Colonic mucosa (tissue), 4 donors: ENCODE results near the gene SYTL5. TPM values are rescaled to one million over a fixed set of nuclear protein-coding genes. Genes with fewer than 3 reads are reported as not detected.

Experiments
- DNase-seq: peaks from one replicate; pipeline ENCODE4 v3.0.0-alpha.2; 2020
- H3K27ac ChIP-seq: fragments of 200-600 bp; one replicate; pipeline ENCODE4 v1.8.0; 2021
- H3K27me3 ChIP-seq: fragments of 200-600 bp; one replicate; pipeline ENCODE4 v1.8.0; 2021
- H3K36me3 ChIP-seq: fragments of 200-600 bp; one replicate; pipeline ENCODE4 v1.8.0; 2021
- H3K4me1 ChIP-seq: fragments of 200-600 bp; one replicate; pipeline ENCODE4 v1.8.0; 2021; ENCODE audit warnings: mild to moderate bottlenecking
- H3K4me3 ChIP-seq: fragments of 200-600 bp; one replicate; pipeline ENCODE4 v1.8.0; 2021
- H3K9ac ChIP-seq, 2 donors: one replicate each; pipeline ENCODE4 v1.7.0; 2013; ENCODE audit warnings: control low read depth in 2 of 2, low read depth in 2 of 2, low read length in 2 of 2
- H3K9me3 ChIP-seq: fragments of 200-600 bp; one replicate; pipeline ENCODE4 v1.8.0; 2021
- CTCF ChIP-seq: fragments of 200-600 bp; IDR thresholded peaks from one replicate; pipeline ENCODE4 v1.8.0; 2022; ENCODE audit warnings: antibody characterized with exemption, mild to moderate bottlenecking
- intact Hi-C: fragments of 100-400 bp; cut with DNase I; formaldehyde crosslinking; loops from one replicate; pipeline ENCODE4 v1.14.1; 2022
- total RNA-seq, 2 donors: library from RNA; stranded (reverse); fragmentation: NEBNext Ultra II Directional in 1 of 2; extraction: Animal tissue kit (Norgen Biotek cat#: 25700) in 1 of 2; gene quantifications; one replicate each; pipeline ENCODE4 v1.2.1, GENCODE V29; 2021
- donor health status: healthy.
- donor health status: DM: no; HTN: no; CAD: no.
- donor health status: DM: no; HTN: no; CAD: no.

The SYTL5 gene
- total RNA-seq, result 1 to 10 TPM; 5.4 to 7.1 TPM

- Histone ChIP-seq H3K27ac (peak within 1 kb of the TSS; percentile 43), H3K36me3 (no peaks in the 10 kb centered on the region), H3K9me3 (no peaks in the 10 kb centered on the region), H3K27me3 (no peaks in the 10 kb centered on the region), H3K9ac (no peak within 1 kb of the TSS), H3K4me1 (no peaks in the 10 kb centered on the region), H3K4me3 (no peak within 1 kb of the TSS)
- TF ChIP-seq CTCF, result no peak
- DNase-seq, result no peak
- intact Hi-C loops, result no loop called here
Observed at GRCh38 chrX:38006291-38006690, at the start of gene SYTL5. Gene SYTL5 (plus strand): TSS chrX:38006553. CDS start chrX:38033890, 27,337 bp downstream.

DNA sequence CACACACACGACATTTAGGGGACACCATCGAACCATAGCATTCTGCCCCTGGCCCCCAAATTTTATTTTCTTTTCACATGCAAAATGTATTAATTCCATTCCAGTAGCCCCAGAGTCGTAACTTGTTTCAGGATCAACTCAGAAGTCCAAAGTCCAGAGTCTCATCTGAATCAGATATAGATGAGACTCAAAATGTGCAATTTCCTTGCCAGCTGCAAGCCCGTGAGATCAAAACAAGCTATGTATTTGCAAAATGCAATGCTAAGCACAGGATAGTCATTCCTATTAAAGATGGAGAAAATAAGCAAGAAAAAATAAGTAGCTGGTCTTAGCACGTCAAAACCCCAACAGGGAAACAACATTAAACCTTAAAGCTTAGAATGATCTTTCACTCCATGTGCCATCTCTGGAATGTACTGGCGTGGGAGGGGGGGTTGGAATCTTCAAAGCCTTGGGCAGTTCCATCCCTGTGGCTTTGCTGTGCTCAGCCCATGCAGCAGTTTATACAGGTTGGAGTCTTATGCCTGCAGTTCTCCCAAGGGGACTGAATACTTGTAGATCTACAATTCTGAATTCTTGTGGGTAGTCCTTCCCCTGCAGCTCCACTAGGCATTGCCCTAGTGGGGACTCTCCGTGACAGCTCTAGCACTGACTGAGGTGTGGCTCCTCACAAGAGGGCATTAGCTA lies 47.7 kb upstream of the SYTL5 start:
- TF ChIP-seq CTCF, result no peak
- H3K27ac ChIP-seq, result no peak overlapping the region
- H3K27me3 ChIP-seq, result no peaks in the 10 kb centered on the region
- H3K4me3 ChIP-seq, result no peak overlapping the region
- intact Hi-C loops, result no loop called here
- H3K9ac ChIP-seq, result no peak overlapping the region
- H3K36me3 ChIP-seq, result no peaks in the 10 kb centered on the region
- no peaks in the 10 kb centered on the region for H3K4me1 ChIP-seq
- H3K9me3 ChIP-seq, result no peaks in the 10 kb centered on the region
- DNase-seq, result no peak

DNA sequence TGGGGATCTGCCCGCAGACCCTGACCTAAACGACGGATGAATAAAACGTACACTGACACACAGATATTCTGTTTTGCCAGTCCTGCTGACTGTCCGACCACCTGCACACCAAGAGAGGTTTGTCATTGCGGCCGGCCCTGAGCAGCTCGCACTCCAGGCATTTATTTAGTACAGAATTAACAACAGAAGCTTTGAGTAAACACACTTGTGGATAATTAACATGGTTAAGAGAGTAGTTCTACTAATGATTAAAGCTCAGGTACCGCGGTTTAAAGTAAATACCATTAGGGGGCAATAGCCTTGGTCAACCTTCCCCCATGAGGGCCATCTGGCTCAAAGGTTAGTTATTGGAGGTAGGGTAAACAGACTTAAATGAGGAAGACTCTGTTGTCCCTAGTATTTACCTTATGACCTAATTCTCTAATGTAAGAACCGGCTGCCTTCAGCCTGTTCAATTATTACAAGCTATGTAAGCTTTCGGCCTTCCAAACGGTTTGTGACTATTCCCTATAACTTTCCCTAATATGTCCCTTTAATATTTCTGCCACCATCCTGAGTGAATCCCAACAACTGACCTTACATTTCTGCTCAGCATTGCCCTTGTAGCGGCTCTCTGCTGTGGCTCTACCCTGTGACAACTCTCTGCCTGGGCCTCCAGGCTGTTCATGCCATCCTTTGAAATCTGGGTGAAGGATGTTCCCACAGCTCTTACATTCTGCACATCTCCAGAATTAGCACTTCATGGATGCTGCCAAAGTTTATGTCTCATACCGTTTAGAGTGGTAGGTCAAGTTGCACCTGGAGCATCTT lies 46.9 kb upstream of the SYTL5 start:
- no peaks in the 10 kb centered on the region for H3K4me1 ChIP-seq
- H3K27ac ChIP-seq, result no peak overlapping the region
- DNase-seq, result no peak
- no peaks in the 10 kb centered on the region for H3K9me3 ChIP-seq
- no peak for TF ChIP-seq CTCF
- no peak overlapping the region for H3K4me3 ChIP-seq
- H3K27me3 ChIP-seq, result no peaks in the 10 kb centered on the region
- intact Hi-C loops, result no loop called here
- H3K36me3 ChIP-seq, result no peaks in the 10 kb centered on the region
- no peak overlapping the region for H3K9ac ChIP-seq

DNA sequence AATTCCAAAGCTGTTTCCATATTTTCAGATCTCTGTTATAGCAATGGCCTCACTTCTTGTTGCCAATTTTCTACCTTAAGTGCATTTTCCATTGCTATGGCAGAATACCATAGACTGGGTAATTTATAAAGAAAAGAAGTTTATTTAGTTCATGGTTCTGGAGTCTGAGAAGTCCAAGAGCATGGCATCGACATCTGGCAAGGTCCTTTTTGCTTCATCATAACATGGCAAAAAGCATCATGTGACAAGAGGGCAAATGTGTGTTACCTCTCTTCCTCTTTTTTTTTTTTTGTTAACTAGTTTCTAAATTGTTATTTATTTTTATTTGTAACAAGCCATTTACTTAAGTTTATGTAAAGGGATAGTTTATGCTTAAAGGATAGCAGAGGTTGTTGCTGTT lies 45.2 kb upstream of the SYTL5 start:
- H3K4me3 ChIP-seq, result no peak overlapping the region
- DNase-seq, result no peak
- H3K9ac ChIP-seq, result no peak overlapping the region
- H3K9me3 ChIP-seq, result no peaks in the 10 kb centered on the region
- TF ChIP-seq CTCF, result no peak
- H3K4me1 ChIP-seq, result no peaks in the 10 kb centered on the region
- no peak overlapping the region for H3K27ac ChIP-seq
- no peaks in the 10 kb centered on the region for H3K36me3 ChIP-seq
- no peaks in the 10 kb centered on the region for H3K27me3 ChIP-seq
- intact Hi-C loops, result no loop called here

DNA sequence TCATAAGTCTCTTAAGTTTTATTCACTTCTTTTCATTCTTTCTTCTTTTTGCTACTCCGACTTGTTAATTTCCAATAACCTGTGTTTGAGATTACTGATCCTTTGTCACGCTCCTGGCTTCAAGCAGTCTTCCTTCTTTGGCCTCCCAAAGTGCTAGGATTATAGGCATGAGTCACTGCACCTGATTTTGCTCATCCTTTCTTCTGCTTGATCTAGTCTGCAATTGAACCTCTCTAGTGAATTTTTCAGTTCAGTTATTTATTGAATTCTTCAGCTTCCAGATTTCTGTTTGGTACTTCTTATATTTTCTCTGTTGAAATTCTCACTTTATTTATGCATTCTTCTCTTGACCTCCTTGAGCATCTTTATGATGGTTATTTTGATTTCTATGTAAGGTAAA lies 38.6 kb upstream of the SYTL5 start:
- H3K36me3 ChIP-seq, result no peaks in the 10 kb centered on the region
- H3K4me1 ChIP-seq, result no peaks in the 10 kb centered on the region
- intact Hi-C loops, result no loop called here
- H3K9ac ChIP-seq, result no peak overlapping the region
- no peak for TF ChIP-seq CTCF
- peaks cover 5% of the 10 kb centered on the region for H3K27me3 ChIP-seq
- no peak overlapping the region for H3K27ac ChIP-seq
- no peak overlapping the region for H3K4me3 ChIP-seq
- no peaks in the 10 kb centered on the region for H3K9me3 ChIP-seq
- DNase-seq, result no peak
